PC-3 (cell line): Measurements from ENCODE around the gene CNR2. TPM values are rescaled to one million over a fixed set of nuclear protein-coding genes. Genes with fewer than 3 reads are reported as not detected.

Experiments used
- ATAC-seq: fragments of 200-7000 bp; cut with Tn5 transposase; 2 replicates; pipeline ENCODE4 v1.9.1; 2020; ENCODE audit warnings: mild to moderate bottlenecking, moderate library complexity
- BruUV-seq: library from RNA; stranded (reverse); fragments of 400-500 nt; replicated peaks from 2 replicates; lab custom pipeline; 2021; lab: Mats Ljungman, UMichigan
- CTCF ChIA-PET: fragments of 300-600 bp; sonication (Branson Sonifier 250); formaldehyde crosslinking; loops from one replicate; lab custom pipeline; 2022; ENCODE audit warnings: antibody characterized with exemption; lab: Charles Lee
- POLR2A ChIA-PET: fragments of 300-600 bp; sonication (Branson Sonifier 250); formaldehyde crosslinking; loops from one replicate; lab custom pipeline; 2022; ENCODE audit warnings: antibody characterized with exemption; ENCODE audit not compliant: unreplicated experiment; lab: Charles Lee
- DNase-seq: peaks from one replicate; pipeline ENCODE4 v3.0.0-alpha.2; 2015
- H2AFZ ChIP-seq: fragments of 300-600 bp; sonication (generic); 2 replicates; pipeline ENCODE4 v1.6.0; 2016; ENCODE audit warnings: antibody characterized with exemption, low read length
- H3F3A ChIP-seq: fragments of 300-600 bp; sonication (generic); one replicate; pipeline ENCODE4 v1.6.0; 2017; ENCODE audit warnings: antibody characterized with exemption, low read length, control low read depth, mild to moderate bottlenecking; ENCODE audit not compliant: unreplicated experiment
- H3K27ac ChIP-seq: fragments of 300-600 bp; sonication (generic); 2 replicates; pipeline ENCODE4 v1.5.1; 2016; ENCODE audit warnings: mild to moderate bottlenecking, low read length
- H3K27me3 ChIP-seq: fragments of 300-600 bp; sonication (generic); 2 replicates; pipeline ENCODE4 v1.6.1; 2016; ENCODE audit warnings: low read length, mixed read lengths
- H3K36me3 ChIP-seq: fragments of 300-600 bp; sonication (generic); 2 replicates; pipeline ENCODE4 v1.6.1; 2016; ENCODE audit warnings: low read depth, mixed run types, low read length, mixed read lengths
- H3K4me1 ChIP-seq: fragments of 300-600 bp; sonication (generic); 2 replicates; pipeline ENCODE4 v1.5.1; 2016; ENCODE audit warnings: low read length; ENCODE audit not compliant: insufficient read depth
- H3K4me2 ChIP-seq: fragments of 300-600 bp; sonication (generic); 2 replicates; pipeline ENCODE4 v1.6.0; 2016; ENCODE audit warnings: low read length
- H3K4me3 ChIP-seq: fragments of 300-600 bp; sonication (generic); 2 replicates; pipeline ENCODE4 v1.5.1; 2016; ENCODE audit warnings: mild to moderate bottlenecking, low read length, mixed read lengths
- H3K79me2 ChIP-seq: fragments of 300-600 bp; sonication (generic); 2 replicates; pipeline ENCODE4 v1.6.1; 2017; ENCODE audit warnings: low read length, mixed read lengths
- H3K9ac ChIP-seq: fragments of 300-600 bp; sonication (generic); 2 replicates; pipeline ENCODE4 v1.6.0; 2016; ENCODE audit warnings: mild to moderate bottlenecking, low read length
- H3K9me2 ChIP-seq: fragments of 300-600 bp; sonication (generic); replicated peaks from 2 replicates; pipeline ENCODE4 v1.6.1; 2016; ENCODE audit warnings: mixed run types, low read length, mixed read lengths
- H3K9me3 ChIP-seq: fragments of 300-600 bp; sonication (generic); 2 replicates; pipeline ENCODE4 v1.6.1; 2016; ENCODE audit warnings: low read length, mixed read lengths
- H4K20me1 ChIP-seq: fragments of 300-600 bp; sonication (generic); 2 replicates; pipeline ENCODE4 v1.6.1; 2016; ENCODE audit warnings: low read length, mixed read lengths
- EZH2 ChIP-seq: fragments of 300-600 bp; sonication (generic); IDR thresholded peaks from one replicate; pipeline ENCODE4 v1.6.1; 2017; ENCODE audit warnings: antibody characterized with exemption, mild to moderate bottlenecking, low read length; ENCODE audit not compliant: unreplicated experiment
- EZH2phosphoT487 ChIP-seq: fragments of 300-600 bp; sonication (generic); IDR thresholded peaks from 2 replicates; pipeline ENCODE4 v1.6.1; 2018; ENCODE audit warnings: mild to moderate bottlenecking, antibody characterized with exemption, low read length, borderline replicate concordance
- intact Hi-C: fragments of 100-400 bp; cut with micrococcal nuclease; formaldehyde crosslinking; loops from 2 replicates; pipeline ENCODE4 v1.9.0; 2023
- microRNA-seq: library from miRNA; unstranded; fragments of <30 nt; microRNA quantifications from one replicate; pipeline ENCODE4 v1.1.0, GENCODE V29; 2020; ENCODE audit not compliant: unreplicated experiment
- total RNA-seq: library from RNA; depleted of rRNA; stranded (reverse); fragments of >200 nt; gene quantifications from 2 replicates; pipeline ENCODE4 v1.2.3, GENCODE V29; 2014; rRNA removed
- TF ChIP-seq, protein P1 (sequence below): fragments of 300-600 bp; sonication (generic); conservative IDR thresholded peaks from 2 replicates; pipeline ENCODE4 v1.5.1; 2017; ENCODE audit warnings: antibody characterized with exemption, low read depth, mild to moderate bottlenecking, low read length

CNR2 gene
- total RNA-seq, 1 experiment from 2014 or later, result not detected

DNA sequence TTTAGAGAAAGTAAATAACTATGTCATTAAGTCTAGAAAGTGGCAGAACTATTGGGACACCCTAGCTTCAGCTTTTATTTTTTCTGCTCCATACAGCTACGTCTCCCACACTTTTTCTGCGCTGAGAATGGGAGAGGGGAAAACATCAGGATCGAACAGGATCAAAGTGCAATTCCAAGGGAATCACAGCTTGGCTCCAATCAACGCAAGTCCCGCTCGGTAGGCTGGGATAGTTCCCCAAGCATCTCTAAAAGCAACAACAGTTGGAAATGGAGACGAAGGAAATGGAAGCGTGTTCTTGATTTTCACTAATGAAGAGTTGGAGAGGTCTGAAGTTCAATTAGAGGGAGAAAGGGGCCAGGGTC, 88.5 kb downstream of the CNR2 start:
- peaks cover 10% of the 10 kb centered on the region for H3K79me2 ChIP-seq
- H3K27me3 ChIP-seq, result no peaks in the 10 kb centered on the region
- H3K4me1 ChIP-seq, result peaks cover 12% of the 10 kb centered on the region
- no peaks in the 10 kb centered on the region for H3K9me3 ChIP-seq
- ATAC-seq (no peak), DNase-seq (no peak)
- H4K20me1 ChIP-seq, result no peaks in the 10 kb centered on the region
- peak overlapping the region; percentile 95 for H3K9ac ChIP-seq
- H2AFZ ChIP-seq, result peak overlapping the region; percentile 93
- TF ChIP-seq EZH2, result no peak
- TF ChIP-seq, protein P1, sequence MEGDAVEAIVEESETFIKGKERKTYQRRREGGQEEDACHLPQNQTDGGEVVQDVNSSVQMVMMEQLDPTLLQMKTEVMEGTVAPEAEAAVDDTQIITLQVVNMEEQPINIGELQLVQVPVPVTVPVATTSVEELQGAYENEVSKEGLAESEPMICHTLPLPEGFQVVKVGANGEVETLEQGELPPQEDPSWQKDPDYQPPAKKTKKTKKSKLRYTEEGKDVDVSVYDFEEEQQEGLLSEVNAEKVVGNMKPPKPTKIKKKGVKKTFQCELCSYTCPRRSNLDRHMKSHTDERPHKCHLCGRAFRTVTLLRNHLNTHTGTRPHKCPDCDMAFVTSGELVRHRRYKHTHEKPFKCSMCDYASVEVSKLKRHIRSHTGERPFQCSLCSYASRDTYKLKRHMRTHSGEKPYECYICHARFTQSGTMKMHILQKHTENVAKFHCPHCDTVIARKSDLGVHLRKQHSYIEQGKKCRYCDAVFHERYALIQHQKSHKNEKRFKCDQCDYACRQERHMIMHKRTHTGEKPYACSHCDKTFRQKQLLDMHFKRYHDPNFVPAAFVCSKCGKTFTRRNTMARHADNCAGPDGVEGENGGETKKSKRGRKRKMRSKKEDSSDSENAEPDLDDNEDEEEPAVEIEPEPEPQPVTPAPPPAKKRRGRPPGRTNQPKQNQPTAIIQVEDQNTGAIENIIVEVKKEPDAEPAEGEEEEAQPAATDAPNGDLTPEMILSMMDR, result no peak
- no peak for TF ChIP-seq EZH2phosphoT487
- intact Hi-C loops, result loop anchor here (5.0 kb wide), 1 partner anchor 43 kb away; the partner anchor contains the start of gene FUCA1
- H3K27ac ChIP-seq, result peak overlapping the region; percentile 42
- H3K36me3 ChIP-seq, result no peaks in the 10 kb centered on the region
- POLR2A ChIA-PET, result interaction anchor here (0.6 to 1.0 kb wide), 3 partner anchors 46 to 155 kb away, joined by 3 to 15 read pairs (median 12); partner anchors contain the start of genes PITHD1 and SRSF10
- CTCF ChIA-PET, result no interaction called here
- TSS peak; percentile 80 for BruUV-seq
- no peaks in the 10 kb centered on the region for H3F3A ChIP-seq
- H3K4me3 ChIP-seq, result peak overlapping the region; percentile 85
- H3K9me2 ChIP-seq, result no peaks in the 10 kb centered on the region
- H3K4me2 ChIP-seq, result peak overlapping the region; percentile 96

DNA sequence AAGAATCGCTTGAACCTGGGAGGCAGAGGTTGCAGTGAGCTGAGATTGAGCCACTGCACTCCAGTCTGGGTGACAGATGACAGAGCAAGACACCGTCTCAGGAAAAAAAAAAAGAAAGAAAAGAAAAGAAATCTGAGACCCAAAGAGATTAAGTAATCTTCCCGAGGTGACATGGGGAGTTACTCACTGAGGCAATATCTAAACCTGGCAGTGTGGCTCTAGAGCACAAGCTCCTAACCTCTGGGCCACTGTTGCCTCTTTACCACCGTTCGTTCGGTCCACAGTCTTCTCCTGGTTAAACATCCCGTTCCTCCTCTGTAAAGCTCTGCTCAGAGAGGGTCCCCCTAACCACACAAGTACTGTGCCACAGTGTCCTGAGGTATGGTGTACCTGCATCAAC, 89.4 kb downstream of the CNR2 start:
- ChIA-PET CTCF (no interaction called here), POLR2A (no interaction called here)
- Histone ChIP-seq H3K4me1 (peaks cover 12% of the 10 kb centered on the region), H3K27me3 (no peaks in the 10 kb centered on the region), H3F3A (no peaks in the 10 kb centered on the region), H3K79me2 (peaks cover 10% of the 10 kb centered on the region), H3K9ac (no peak overlapping the region), H3K36me3 (no peaks in the 10 kb centered on the region), H3K4me2 (no peak overlapping the region), H2AFZ (no peak overlapping the region), H3K4me3 (no peak overlapping the region), H4K20me1 (no peaks in the 10 kb centered on the region), H3K9me2 (no peaks in the 10 kb centered on the region), H3K27ac (no peak overlapping the region), H3K9me3 (no peaks in the 10 kb centered on the region)
- BruUV-seq, result no TSS peak
- TF ChIP-seq EZH2 (no peak), EZH2phosphoT487 (no peak)
- TF ChIP-seq, protein P1, result no peak
- intact Hi-C loops, result no loop called here
- DNase-seq (no peak), ATAC-seq (no peak)

Small RNAs within 50 kb of the gene (microRNA-seq; reads per million reads assigned to microRNA genes)
- not detected for gene MIR378F

Other genes starting within 250 kb of the CNR2 start
- 1,031 and 1,441 TPM in 2 replicates for gene RPL11, start 221.6 kb downstream of the CNR2 start, total RNA-seq
- gene ELOA, start 169.9 kb downstream of the CNR2 start, total RNA-seq, result 50.7 and 50.9 TPM in 2 replicates
- gene PITHD1, start 134.9 kb downstream of the CNR2 start, total RNA-seq, result 107 and 115 TPM in 2 replicates
- 120 and 142 TPM in 2 replicates for gene LYPLA2, start 122.2 kb downstream of the CNR2 start, total RNA-seq
- 86.0 and 86.4 TPM in 2 replicates for gene GALE, start 112.6 kb downstream of the CNR2 start, total RNA-seq
- 28.2 and 30.8 TPM in 2 replicates for gene HMGCL, start 87.9 kb downstream of the CNR2 start, total RNA-seq
- gene FUCA1, start 45.1 kb downstream of the CNR2 start, total RNA-seq, result 20.3 and 23.4 TPM in 2 replicates
- 36.3 and 45.6 TPM in 2 replicates for gene PNRC2, start 46.5 kb upstream of the CNR2 start, total RNA-seq
- gene SRSF10, start 67.0 kb upstream of the CNR2 start, total RNA-seq, result 109 and 121 TPM in 2 replicates
- gene MYOM3, start 198.8 kb upstream of the CNR2 start, total RNA-seq, result 0.04 and 0.12 TPM in 2 replicates
- gene IL22RA1, start 229.8 kb upstream of the CNR2 start, total RNA-seq, result 1.2 TPM in 2 replicates